Ramos (cell line): ENCODE measurements around the gene ASB5.

Source experiments
- in situ Hi-C: fragments of 300-500 bp; cut with MboI; formaldehyde crosslinking; loops from one replicate; pipeline ENCODE4 v1.14.3; 2022; ENCODE audit warnings: low sequenced_read_pairs; ENCODE audit not compliant: unreplicated experiment

The ASB5 gene

GRCh38 chr4:176187624-176188023 is 81.4 kb downstream of the ASB5 start:
- in situ Hi-C loops = no loop called here

GRCh38 chr4:176186671-176187395 is 82.2 kb downstream of the ASB5 start:
- in situ Hi-C loops = no loop called here

GRCh38 chr4:176186067-176186466 is 83.0 kb downstream of the ASB5 start:
- in situ Hi-C loops = no loop called here

GRCh38 chr4:176185051-176185450 is 84.0 kb downstream of the ASB5 start:
- in situ Hi-C loops = no loop called here
